ENCODE results near the gene CFAP53. TPM values are rescaled to one million over a fixed set of nuclear protein-coding genes. Genes with fewer than 3 reads are reported as not detected.

Gene CFAP53
- total RNA-seq, 6 donors from 2014 or later, result 0.34 to 13.6 (median 2.0) TPM

- no peak overlapping the region for H3K27ac ChIP-seq
- peaks cover 30 to 65% (median 52%) of the 10 kb centered on the region in 4 donors for H3K36me3 ChIP-seq
- no peak overlapping the region for H3K4me3 ChIP-seq
- TF ChIP-seq CTCF (IDR thresholded peaks at IDR 0.05), result no peak
- TF ChIP-seq POLR2AphosphoS5 (IDR thresholded peaks at IDR 0.05), result no peak
- no peak for TF ChIP-seq EP300 (IDR thresholded peaks at IDR 0.05)
- TF ChIP-seq POLR2A (IDR thresholded peaks at IDR 0.05), result no peak
- ATAC-seq (ENCODE audit: low FRiP score in 2 of 2) (no peak), DNase-seq (no peak)
- 89 to 91% methylated on average over 6 of the region's 6 CpGs for WGBS, 2 donors
- H3K9me3 ChIP-seq, result no peaks in the 10 kb centered on the region
- no peaks in the 10 kb centered on the region for H3K27me3 ChIP-seq
- peaks cover 20 to 29% (median 25%) of the 10 kb centered on the region in 4 donors for H3K4me1 ChIP-seq
Observed at GRCh38 chr18:50277942-50278341, 11.6 kb upstream of the CFAP53 start.

DNA sequence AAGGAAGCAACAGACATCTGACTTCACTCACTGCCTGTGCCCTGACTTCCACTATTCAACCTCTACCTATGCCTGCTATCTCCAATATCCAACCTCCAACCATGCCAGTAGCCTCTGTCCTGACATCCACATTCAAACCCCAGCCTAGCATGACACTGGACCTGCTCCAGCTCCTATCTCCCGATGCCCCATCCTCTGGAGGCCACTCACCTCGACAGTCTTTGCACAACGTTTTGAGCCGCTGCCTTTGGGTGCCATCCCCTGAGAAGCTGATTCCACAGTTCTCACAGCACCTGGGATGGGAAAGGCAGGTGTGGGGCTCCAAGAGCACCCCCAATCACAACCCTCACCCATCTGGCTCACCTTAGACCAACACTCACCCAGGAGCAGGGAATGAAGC, 10.2 kb upstream of the CFAP53 start:
- WGBS, 2 donors, result 85 to 95% methylated on average over 4 of the region's 4 CpGs
- H3K4me1 ChIP-seq, result peaks cover 15 to 22% (median 19%) of the 10 kb centered on the region in 4 donors
- H3K27me3 ChIP-seq, result no peaks in the 10 kb centered on the region
- DNase-seq (no peak), ATAC-seq (ENCODE audit: low FRiP score in 2 of 2) (no peak)
- no peaks in the 10 kb centered on the region for H3K9me3 ChIP-seq
- H3K27ac ChIP-seq, result no peak overlapping the region
- no peak overlapping the region for H3K4me3 ChIP-seq
- TF ChIP-seq EP300 (IDR thresholded peaks at IDR 0.05), result no peak
- no peak for TF ChIP-seq POLR2AphosphoS5 (IDR thresholded peaks at IDR 0.05)
- no peak for TF ChIP-seq CTCF (IDR thresholded peaks at IDR 0.05)
- no peak for TF ChIP-seq POLR2A (IDR thresholded peaks at IDR 0.05)
- H3K36me3 ChIP-seq, result peaks cover 40 to 72% (median 60%) of the 10 kb centered on the region in 4 donors

- Histone ChIP-seq H3K4me3 (no peak overlapping the region), H3K9me3 (no peaks in the 10 kb centered on the region), H3K36me3 (peaks cover 40 to 81% (median 66%) of the 10 kb centered on the region in 4 donors), H3K27ac (no peak overlapping the region), H3K4me1 (peaks cover 13 to 19% (median 17%) of the 10 kb centered on the region in 4 donors), H3K27me3 (no peaks in the 10 kb centered on the region)
- DNase-seq, result peak in 1 of 2 donors; percentile 42
- TF ChIP-seq EP300 (IDR thresholded peaks at IDR 0.05) (no peak), POLR2AphosphoS5 (IDR thresholded peaks at IDR 0.05) (no peak), CTCF (IDR thresholded peaks at IDR 0.05) (no peak), POLR2A (IDR thresholded peaks at IDR 0.05) (no peak)
- 91 to 96% methylated on average over 16 to 19 of the region's 19 CpGs for WGBS, 2 donors
- ATAC-seq (ENCODE audit: low FRiP score in 2 of 2), result peak in 1 of 2 donors; percentile 13
Observed at GRCh38 chr18:50275503-50276036, 9.3 kb upstream of the CFAP53 start.

- ATAC-seq (ENCODE audit: low FRiP score in 2 of 2), result no peak
- peaks cover 40 to 85% (median 68%) of the 10 kb centered on the region in 4 donors for H3K36me3 ChIP-seq
- no peaks in the 10 kb centered on the region for H3K27me3 ChIP-seq
- H3K4me3 ChIP-seq, result no peak overlapping the region
- H3K27ac ChIP-seq, result no peak overlapping the region
- TF ChIP-seq EP300 (IDR thresholded peaks at IDR 0.05), result no peak
- TF ChIP-seq CTCF (IDR thresholded peaks at IDR 0.05), result no peak
- no peak for TF ChIP-seq POLR2A (IDR thresholded peaks at IDR 0.05)
- no peak for TF ChIP-seq POLR2AphosphoS5 (IDR thresholded peaks at IDR 0.05)
- no peaks in the 10 kb centered on the region for H3K9me3 ChIP-seq
- peak in 1 of 2 donors; percentile 71 for DNase-seq
- WGBS, 2 donors, result 97 to 98% methylated on average over 10 of the region's 10 CpGs
- peaks cover 7 to 13% (median 11%) of the 10 kb centered on the region in 4 donors for H3K4me1 ChIP-seq
Observed at GRCh38 chr18:50274941-50275340, 8.6 kb upstream of the CFAP53 start.

GRCh38 chr18:50274044-50274442, 7.7 kb upstream of the CFAP53 start:
- peaks cover 40 to 89% (median 74%) of the 10 kb centered on the region in 4 donors for H3K36me3 ChIP-seq
- WGBS, 2 donors, result 96 to 98% methylated on average over 5 to 17 of the region's 17 CpGs

More at GRCh38 chr18:50274044-50274442, 7.7 kb upstream of the CFAP53 start:
- TF ChIP-seq EP300 (IDR thresholded peaks at IDR 0.05), result no peak
- TF ChIP-seq CTCF (IDR thresholded peaks at IDR 0.05), result no peak
- no peak for TF ChIP-seq POLR2AphosphoS5 (IDR thresholded peaks at IDR 0.05)
- no peak for TF ChIP-seq POLR2A (IDR thresholded peaks at IDR 0.05)
- Histone ChIP-seq H3K4me3 (no peak overlapping the region), H3K27me3 (no peaks in the 10 kb centered on the region), H3K9me3 (no peaks in the 10 kb centered on the region), H3K4me1 (peaks cover 0 to 4% (median 2%) of the 10 kb centered on the region in 4 donors), H3K27ac (no peak overlapping the region)
- ATAC-seq (ENCODE audit: low FRiP score in 2 of 2) (no peak), DNase-seq (peak in 1 of 2 donors; percentile 67)
